Measurements from ENCODE around the gene SLC9C1.

SLC9C1 gene

GRCh38 chr3:112304611-112305010 is 10.6 kb upstream of the SLC9C1 start:
- no peak for DNase-seq

- DNase-seq: no peak
Measured at GRCh38 chr3:112303764-112304325, 9.8 kb upstream of the SLC9C1 start.

GRCh38 chr3:112302881-112303763 is 9.1 kb upstream of the SLC9C1 start:
- DNase-seq: no peak

- DNase-seq: no peak
Measured at GRCh38 chr3:112302150-112302830, 8.3 kb upstream of the SLC9C1 start.

- no peak for DNase-seq
Measured at GRCh38 chr3:112298781-112299180, 4.8 kb upstream of the SLC9C1 start.

- no peak for DNase-seq
Measured at GRCh38 chr3:112297714-112298113, 3.7 kb upstream of the SLC9C1 start.

GRCh38 chr3:112289011-112289410 is 5.0 kb downstream of the SLC9C1 start:
- DNase-seq: no peak

- DNase-seq: no peak
Measured at GRCh38 chr3:112280266-112280665, 13.8 kb downstream of the SLC9C1 start.

- no peak for DNase-seq
Measured at GRCh38 chr3:112273536-112273935, 20.5 kb downstream of the SLC9C1 start.

- DNase-seq: no peak
Measured at GRCh38 chr3:112261742-112262141, 32.3 kb downstream of the SLC9C1 start.

- DNase-seq: no peak
Measured at GRCh38 chr3:112260563-112260962, 33.5 kb downstream of the SLC9C1 start.

- no peak for DNase-seq
Measured at GRCh38 chr3:112253301-112253971, 40.6 kb downstream of the SLC9C1 start.

GRCh38 chr3:112247900-112248299 is 46.1 kb downstream of the SLC9C1 start:
- DNase-seq: no peak

- DNase-seq: no peak
Measured at GRCh38 chr3:112247350-112247749, 46.7 kb downstream of the SLC9C1 start.

- DNase-seq: no peak
Measured at GRCh38 chr3:112233083-112233482, 60.9 kb downstream of the SLC9C1 start.

GRCh38 chr3:112231727-112232126 is 62.3 kb downstream of the SLC9C1 start:
- DNase-seq: no peak

GRCh38 chr3:112230033-112230432 is 64.0 kb downstream of the SLC9C1 start:
- DNase-seq: no peak

GRCh38 chr3:112228786-112229185 is 65.2 kb downstream of the SLC9C1 start:
- DNase-seq: no peak

GRCh38 chr3:112200317-112200666 is 93.7 kb downstream of the SLC9C1 start:
- DNase-seq: no peak

GRCh38 chr3:112199622-112200316 is 94.2 kb downstream of the SLC9C1 start:
- no peak for DNase-seq

- no peak for DNase-seq
Measured at GRCh38 chr3:112197131-112197530, 96.9 kb downstream of the SLC9C1 start.

GRCh38 chr3:112187300-112187699 is 106.7 kb downstream of the SLC9C1 start:
- DNase-seq: peak in 1 of 2 experiments; percentile 28

Measured in NCI-H1930 (cell line).